ENCODE data around the gene TTC21B.

Gene TTC21B

GRCh38 chr2:165847001-165847400 is 106.6 kb downstream of the TTC21B start:
- DNase-seq, result no peak
- in situ Hi-C loops (cut with MboI; ENCODE audit: low pct_unique_long_range_greater_than_20kb, low sequenced_read_pairs), result no loop called here

- in situ Hi-C loops (cut with MboI; ENCODE audit: low pct_unique_long_range_greater_than_20kb, low sequenced_read_pairs), result no loop called here
Measured at GRCh38 chr2:165846056-165846455, 107.5 kb downstream of the TTC21B start.

GRCh38 chr2:165844216-165844615 is 109.4 kb downstream of the TTC21B start:
- in situ Hi-C loops (cut with MboI; ENCODE audit: low pct_unique_long_range_greater_than_20kb, low sequenced_read_pairs), result no loop called here

More at GRCh38 chr2:165846056-165846455, 107.5 kb downstream of the TTC21B start:
- no peak for DNase-seq

GRCh38 chr2:165843351-165843750 is 110.2 kb downstream of the TTC21B start:
- in situ Hi-C loops (cut with MboI; ENCODE audit: low pct_unique_long_range_greater_than_20kb, low sequenced_read_pairs), result no loop called here
- no peak for DNase-seq

More at GRCh38 chr2:165844216-165844615, 109.4 kb downstream of the TTC21B start:
- no peak for DNase-seq

GRCh38 chr2:165840333-165840958 is 113.1 kb downstream of the TTC21B start:
- DNase-seq, result no peak
- in situ Hi-C loops (cut with MboI; ENCODE audit: low pct_unique_long_range_greater_than_20kb, low sequenced_read_pairs), result no loop called here

GRCh38 chr2:165839610-165840009 is 114.0 kb downstream of the TTC21B start:
- DNase-seq, result no peak

GRCh38 chr2:165837122-165837521 is 116.5 kb downstream of the TTC21B start:
- no peak for DNase-seq
- in situ Hi-C loops (cut with MboI; ENCODE audit: low pct_unique_long_range_greater_than_20kb, low sequenced_read_pairs), result no loop called here

More at GRCh38 chr2:165839610-165840009, 114.0 kb downstream of the TTC21B start:
- in situ Hi-C loops (cut with MboI; ENCODE audit: low pct_unique_long_range_greater_than_20kb, low sequenced_read_pairs), result no loop called here

GRCh38 chr2:165835363-165835762 is 118.2 kb downstream of the TTC21B start:
- in situ Hi-C loops (cut with MboI; ENCODE audit: low pct_unique_long_range_greater_than_20kb, low sequenced_read_pairs), result no loop called here
- no peak for DNase-seq

GRCh38 chr2:165833156-165833555 is 120.4 kb downstream of the TTC21B start:
- in situ Hi-C loops (cut with MboI; ENCODE audit: low pct_unique_long_range_greater_than_20kb, low sequenced_read_pairs), result no loop called here
- no peak for DNase-seq

- no peak for DNase-seq
- in situ Hi-C loops (cut with MboI; ENCODE audit: low pct_unique_long_range_greater_than_20kb, low sequenced_read_pairs), result no loop called here
Measured at GRCh38 chr2:165827921-165828276, 125.7 kb downstream of the TTC21B start.

- in situ Hi-C loops (cut with MboI; ENCODE audit: low pct_unique_long_range_greater_than_20kb, low sequenced_read_pairs), result no loop called here
- no peak for DNase-seq
Measured at GRCh38 chr2:165827016-165827920, 126.3 kb downstream of the TTC21B start.

GRCh38 chr2:165825041-165825440 is 128.5 kb downstream of the TTC21B start:
- DNase-seq, result no peak
- in situ Hi-C loops (cut with MboI; ENCODE audit: low pct_unique_long_range_greater_than_20kb, low sequenced_read_pairs), result no loop called here

Measured in KBM-7 (cell line).